ENCODE data around the gene BEND5.

DNA sequence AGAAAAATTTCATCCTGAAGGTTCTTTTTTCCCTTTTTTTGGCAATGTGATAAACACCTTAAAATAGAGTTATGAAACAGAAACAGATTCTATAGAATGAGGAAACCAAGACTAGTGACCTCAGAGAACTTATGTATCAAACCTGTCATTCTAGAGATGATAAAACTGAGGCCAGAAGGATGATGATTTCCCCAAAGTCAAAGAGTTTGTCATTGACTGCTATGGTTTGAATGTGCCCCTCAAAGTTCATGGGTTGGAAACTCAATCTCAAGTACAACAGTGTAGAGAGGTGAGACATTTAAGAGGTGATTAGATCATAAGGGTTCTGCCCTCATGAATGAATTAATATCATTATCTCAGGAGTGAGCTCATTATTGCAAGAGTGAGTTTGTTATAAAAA lies 13.7 kb upstream of the BEND5 start:
- TF ChIP-seq, protein P1, sequence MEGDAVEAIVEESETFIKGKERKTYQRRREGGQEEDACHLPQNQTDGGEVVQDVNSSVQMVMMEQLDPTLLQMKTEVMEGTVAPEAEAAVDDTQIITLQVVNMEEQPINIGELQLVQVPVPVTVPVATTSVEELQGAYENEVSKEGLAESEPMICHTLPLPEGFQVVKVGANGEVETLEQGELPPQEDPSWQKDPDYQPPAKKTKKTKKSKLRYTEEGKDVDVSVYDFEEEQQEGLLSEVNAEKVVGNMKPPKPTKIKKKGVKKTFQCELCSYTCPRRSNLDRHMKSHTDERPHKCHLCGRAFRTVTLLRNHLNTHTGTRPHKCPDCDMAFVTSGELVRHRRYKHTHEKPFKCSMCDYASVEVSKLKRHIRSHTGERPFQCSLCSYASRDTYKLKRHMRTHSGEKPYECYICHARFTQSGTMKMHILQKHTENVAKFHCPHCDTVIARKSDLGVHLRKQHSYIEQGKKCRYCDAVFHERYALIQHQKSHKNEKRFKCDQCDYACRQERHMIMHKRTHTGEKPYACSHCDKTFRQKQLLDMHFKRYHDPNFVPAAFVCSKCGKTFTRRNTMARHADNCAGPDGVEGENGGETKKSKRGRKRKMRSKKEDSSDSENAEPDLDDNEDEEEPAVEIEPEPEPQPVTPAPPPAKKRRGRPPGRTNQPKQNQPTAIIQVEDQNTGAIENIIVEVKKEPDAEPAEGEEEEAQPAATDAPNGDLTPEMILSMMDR (IDR thresholded peaks at IDR 0.05; ENCODE audit: low read depth, low read length) = no peak
- TF ChIP-seq POLR2A (IDR thresholded peaks at IDR 0.05; ENCODE audit: extremely low read depth, insufficient read length) = no peak
